Nephron progenitor cell (in vitro differentiated cells): ENCODE measurements around the gene SLC66A2.

Experiments
- DNase-seq: peaks from one replicate; pipeline ENCODE4 v3.0.0; 2021
- H3K27ac Mint-ChIP-seq: 2 replicates; pipeline ENCODE4 v1.8.0; 2021; ENCODE audit warnings: mild to moderate bottlenecking, moderate library complexity, mixed read lengths
- H3K27me3 Mint-ChIP-seq: 2 replicates; pipeline ENCODE4 v1.8.0; 2021; ENCODE audit warnings: mild to moderate bottlenecking, low read depth, mixed read lengths; ENCODE audit not compliant: poor library complexity
- H3K36me3 Mint-ChIP-seq: 2 replicates; pipeline ENCODE4 v1.8.0; 2021; ENCODE audit warnings: low read depth, mixed read lengths
- H3K4me1 Mint-ChIP-seq: 2 replicates; pipeline ENCODE4 v1.8.0; 2021; ENCODE audit warnings: mixed read lengths
- H3K4me3 Mint-ChIP-seq: 2 replicates; pipeline ENCODE4 v1.8.0; 2021; ENCODE audit warnings: mild to moderate bottlenecking, moderate library complexity, mixed read lengths
- H3K9me3 Mint-ChIP-seq: 2 replicates; pipeline ENCODE4 v1.8.0; 2021; ENCODE audit warnings: mild to moderate bottlenecking, moderate library complexity, mixed read lengths
- TF ChIP-seq, protein P1 (sequence below): fragments of 200-600 bp; sonication (generic); IDR thresholded peaks from 2 replicates; pipeline ENCODE4 v1.5.0; 2021; ENCODE audit warnings: antibody characterized with exemption

SLC66A2 gene

DNA sequence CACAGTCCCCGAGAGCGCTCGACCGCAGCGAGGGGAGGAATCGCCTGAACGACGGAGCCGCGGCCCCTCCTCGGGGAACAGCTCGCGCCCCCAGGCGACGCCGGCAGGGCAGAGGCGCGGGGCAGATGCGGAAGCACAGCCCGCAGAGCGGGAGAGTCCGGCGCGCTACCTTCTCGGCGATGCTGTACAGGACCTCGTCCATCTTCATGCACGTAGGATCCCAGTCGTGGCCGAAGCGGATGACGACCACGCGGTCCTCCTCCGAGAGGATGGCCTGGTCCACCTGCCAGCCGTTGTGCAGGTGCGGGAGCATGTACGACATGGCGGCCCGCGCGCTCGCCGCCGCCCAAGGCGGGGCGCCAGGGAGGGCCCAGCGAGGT, 36.6 kb upstream of the SLC66A2 start:
- Mint-ChIP-seq H3K36me3 (peaks cover 30% of the 10 kb centered on the region), H3K4me3 (peak overlapping the region; percentile 96), H3K9me3 (no peaks in the 10 kb centered on the region), H3K27me3 (peaks cover 16% of the 10 kb centered on the region), H3K4me1 (peaks cover 30% of the 10 kb centered on the region), H3K27ac (no peak overlapping the region)
- DNase-seq = peak; percentile 80
- TF ChIP-seq, protein P1, sequence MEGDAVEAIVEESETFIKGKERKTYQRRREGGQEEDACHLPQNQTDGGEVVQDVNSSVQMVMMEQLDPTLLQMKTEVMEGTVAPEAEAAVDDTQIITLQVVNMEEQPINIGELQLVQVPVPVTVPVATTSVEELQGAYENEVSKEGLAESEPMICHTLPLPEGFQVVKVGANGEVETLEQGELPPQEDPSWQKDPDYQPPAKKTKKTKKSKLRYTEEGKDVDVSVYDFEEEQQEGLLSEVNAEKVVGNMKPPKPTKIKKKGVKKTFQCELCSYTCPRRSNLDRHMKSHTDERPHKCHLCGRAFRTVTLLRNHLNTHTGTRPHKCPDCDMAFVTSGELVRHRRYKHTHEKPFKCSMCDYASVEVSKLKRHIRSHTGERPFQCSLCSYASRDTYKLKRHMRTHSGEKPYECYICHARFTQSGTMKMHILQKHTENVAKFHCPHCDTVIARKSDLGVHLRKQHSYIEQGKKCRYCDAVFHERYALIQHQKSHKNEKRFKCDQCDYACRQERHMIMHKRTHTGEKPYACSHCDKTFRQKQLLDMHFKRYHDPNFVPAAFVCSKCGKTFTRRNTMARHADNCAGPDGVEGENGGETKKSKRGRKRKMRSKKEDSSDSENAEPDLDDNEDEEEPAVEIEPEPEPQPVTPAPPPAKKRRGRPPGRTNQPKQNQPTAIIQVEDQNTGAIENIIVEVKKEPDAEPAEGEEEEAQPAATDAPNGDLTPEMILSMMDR = no peak

DNA sequence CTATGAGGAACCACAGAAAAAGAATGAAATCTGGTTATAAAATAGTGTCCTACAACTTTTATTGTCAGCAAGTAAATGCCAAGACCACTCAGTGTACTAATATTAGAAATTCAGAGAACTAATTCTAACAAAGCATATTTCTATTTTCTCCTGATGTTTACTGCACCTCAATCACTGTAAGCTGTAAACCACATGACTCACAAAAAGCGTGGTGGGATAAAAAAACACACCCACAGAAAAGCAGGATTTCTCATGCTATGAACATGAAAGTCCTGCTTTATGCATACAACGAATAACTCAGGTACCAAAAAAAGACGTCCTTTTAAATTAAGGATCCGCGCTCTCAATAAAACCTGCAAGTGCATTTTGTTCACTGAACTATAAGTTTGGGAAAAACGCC, 36.1 kb upstream of the SLC66A2 start:
- H3K4me3 Mint-ChIP-seq = peak overlapping the region; percentile 96

DNA sequence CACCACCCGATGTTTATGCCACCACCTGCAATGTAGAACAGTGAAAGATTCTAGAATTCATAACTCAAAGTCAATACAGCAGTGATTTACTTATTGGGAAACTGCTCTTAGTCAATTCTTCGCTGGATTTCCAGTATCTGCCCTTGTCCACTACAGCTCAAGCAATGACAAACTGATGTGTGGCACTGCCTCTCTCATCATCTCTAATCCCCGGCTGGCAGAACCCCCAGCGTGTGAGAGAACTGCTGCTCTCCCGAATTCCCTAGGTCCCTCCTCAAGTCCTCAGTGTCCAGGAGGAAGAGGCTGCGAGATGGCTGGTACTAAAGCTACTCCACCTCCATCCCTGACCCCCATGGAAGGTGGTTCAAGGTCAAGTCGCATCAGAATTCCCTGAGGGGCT, 35.3 kb upstream of the SLC66A2 start:
- H3K36me3 Mint-ChIP-seq = peaks cover 40% of the 10 kb centered on the region
- TF ChIP-seq, protein P1 = no peak
- peaks cover 5% of the 10 kb centered on the region for H3K27me3 Mint-ChIP-seq
- H3K9me3 Mint-ChIP-seq = no peaks in the 10 kb centered on the region
- no peak for DNase-seq
- no peak overlapping the region for H3K27ac Mint-ChIP-seq
- peaks cover 36% of the 10 kb centered on the region for H3K4me1 Mint-ChIP-seq
- H3K4me3 Mint-ChIP-seq = peak overlapping the region; percentile 96

More for the DNA sequence above, 36.1 kb upstream of the SLC66A2 start:
- H3K4me1 Mint-ChIP-seq = peaks cover 31% of the 10 kb centered on the region
- H3K27ac Mint-ChIP-seq = no peak overlapping the region
- no peaks in the 10 kb centered on the region for H3K9me3 Mint-ChIP-seq
- DNase-seq = no peak
- peaks cover 32% of the 10 kb centered on the region for H3K36me3 Mint-ChIP-seq
- TF ChIP-seq, protein P1 = no peak
- H3K27me3 Mint-ChIP-seq = peaks cover 12% of the 10 kb centered on the region

- H3K36me3 Mint-ChIP-seq = peaks cover 44% of the 10 kb centered on the region
- no peak overlapping the region for H3K4me3 Mint-ChIP-seq
- H3K27me3 Mint-ChIP-seq = no peaks in the 10 kb centered on the region
- H3K4me1 Mint-ChIP-seq = peaks cover 47% of the 10 kb centered on the region
- no peaks in the 10 kb centered on the region for H3K9me3 Mint-ChIP-seq
- TF ChIP-seq, protein P1 = no peak
- H3K27ac Mint-ChIP-seq = no peak overlapping the region
- no peak for DNase-seq
These were observed 33.7 kb upstream of the SLC66A2 start for GRCh38 chr18:79985172-79985571.

DNA sequence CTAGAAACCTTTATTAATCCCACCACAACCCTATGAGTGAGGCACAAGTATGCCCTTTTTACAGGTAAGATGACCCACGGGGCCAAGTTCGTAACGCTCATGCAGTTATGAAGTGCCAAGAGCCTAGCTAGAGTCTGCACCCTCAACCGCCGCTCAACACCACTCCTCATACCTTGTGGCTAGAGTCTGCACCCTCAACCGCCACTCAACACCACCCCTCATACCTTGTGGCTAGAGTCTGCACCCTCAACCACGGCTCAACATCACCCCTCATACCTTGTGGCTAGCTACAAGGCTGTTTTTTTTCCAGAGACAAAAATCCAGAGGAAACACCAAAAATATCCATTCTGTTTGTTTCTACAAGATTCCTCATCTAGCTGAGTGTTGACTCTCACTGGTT, 32.3 kb upstream of the SLC66A2 start:
- H3K9me3 Mint-ChIP-seq = no peaks in the 10 kb centered on the region
- H3K4me3 Mint-ChIP-seq = no peak overlapping the region
- no peak overlapping the region for H3K27ac Mint-ChIP-seq
- H3K4me1 Mint-ChIP-seq = peaks cover 43% of the 10 kb centered on the region
- TF ChIP-seq, protein P1 = no peak
- no peak for DNase-seq
- H3K27me3 Mint-ChIP-seq = no peaks in the 10 kb centered on the region
- peaks cover 54% of the 10 kb centered on the region for H3K36me3 Mint-ChIP-seq

- Mint-ChIP-seq H3K36me3 (peaks cover 54% of the 10 kb centered on the region), H3K27me3 (no peaks in the 10 kb centered on the region), H3K27ac (no peak overlapping the region), H3K9me3 (no peaks in the 10 kb centered on the region), H3K4me1 (peaks cover 41% of the 10 kb centered on the region), H3K4me3 (no peak overlapping the region)
- no peak for DNase-seq
- TF ChIP-seq, protein P1 = no peak
These were observed 31.8 kb upstream of the SLC66A2 start for GRCh38 chr18:79983253-79983652.
